ENCODE results near the gene PCID2. TPM values are rescaled to one million over a fixed set of nuclear protein-coding genes. Genes with fewer than 3 reads are reported as not detected.

The PCID2 gene
- polyA plus RNA-seq, 1 donor from 2014 or later = 46.0 TPM

DNA sequence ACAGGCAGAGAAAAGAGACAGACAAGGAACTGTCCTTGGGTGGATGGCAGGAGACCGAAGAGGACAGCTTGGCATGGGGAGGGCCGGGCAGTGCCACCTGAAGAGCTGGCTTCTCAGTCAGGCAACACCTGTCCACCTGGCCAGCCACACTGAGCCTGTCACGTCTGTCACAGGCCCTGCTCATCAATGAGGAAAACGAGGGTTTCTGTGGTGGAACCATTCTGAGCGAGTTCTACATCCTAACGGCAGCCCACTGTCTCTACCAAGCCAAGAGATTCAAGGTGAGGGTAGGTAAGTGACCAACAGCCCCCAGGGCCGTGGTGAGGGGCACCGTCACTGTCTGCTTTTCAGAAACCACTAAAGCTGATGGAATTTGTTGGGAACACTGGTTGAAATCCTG, 61.3 kb downstream of the PCID2 start:
- Mint-ChIP-seq H3K27me3 (peaks cover 5% of the 10 kb centered on the region), H3K36me3 (no peaks in the 10 kb centered on the region), H3K27ac (no peak overlapping the region), H3K4me1 (peaks cover 2 to 4% (median 2%) of the 10 kb centered on the region in 3 donors), H3K9me3 (peaks cover 0 to 2% (median 0%) of the 10 kb centered on the region in 3 donors), H3K4me3 (peak overlapping the region in 1 of 4 donors; percentile 12)

DNA sequence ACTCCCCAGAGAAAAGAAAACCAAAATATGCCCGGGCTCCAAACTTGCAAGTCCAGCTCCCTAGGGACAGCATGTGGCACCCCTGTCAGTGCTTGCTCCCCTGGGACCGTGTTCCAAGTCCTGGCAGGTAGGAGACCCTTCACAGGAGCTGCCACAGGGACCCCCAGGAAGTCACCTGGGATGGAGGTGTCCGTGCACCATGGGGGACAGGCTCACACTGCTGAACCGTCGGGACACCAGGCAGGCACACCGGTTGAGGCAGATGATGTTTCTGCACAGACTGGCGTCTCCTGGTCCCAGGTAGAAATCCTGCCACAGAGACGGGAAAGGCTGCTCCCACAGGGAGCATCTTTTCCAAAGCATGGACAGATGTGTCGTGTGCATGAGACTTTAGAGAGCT, 61.7 kb downstream of the PCID2 start:
- no peak overlapping the region for H3K4me3 Mint-ChIP-seq
- H3K4me1 Mint-ChIP-seq = peaks cover 0 to 4% (median 0%) of the 10 kb centered on the region in 3 donors
- H3K9me3 Mint-ChIP-seq = peaks cover 0 to 2% (median 0%) of the 10 kb centered on the region in 3 donors
- H3K27ac Mint-ChIP-seq = no peak overlapping the region
- no peaks in the 10 kb centered on the region for H3K36me3 Mint-ChIP-seq
- H3K27me3 Mint-ChIP-seq = peaks cover 5% of the 10 kb centered on the region

DNA sequence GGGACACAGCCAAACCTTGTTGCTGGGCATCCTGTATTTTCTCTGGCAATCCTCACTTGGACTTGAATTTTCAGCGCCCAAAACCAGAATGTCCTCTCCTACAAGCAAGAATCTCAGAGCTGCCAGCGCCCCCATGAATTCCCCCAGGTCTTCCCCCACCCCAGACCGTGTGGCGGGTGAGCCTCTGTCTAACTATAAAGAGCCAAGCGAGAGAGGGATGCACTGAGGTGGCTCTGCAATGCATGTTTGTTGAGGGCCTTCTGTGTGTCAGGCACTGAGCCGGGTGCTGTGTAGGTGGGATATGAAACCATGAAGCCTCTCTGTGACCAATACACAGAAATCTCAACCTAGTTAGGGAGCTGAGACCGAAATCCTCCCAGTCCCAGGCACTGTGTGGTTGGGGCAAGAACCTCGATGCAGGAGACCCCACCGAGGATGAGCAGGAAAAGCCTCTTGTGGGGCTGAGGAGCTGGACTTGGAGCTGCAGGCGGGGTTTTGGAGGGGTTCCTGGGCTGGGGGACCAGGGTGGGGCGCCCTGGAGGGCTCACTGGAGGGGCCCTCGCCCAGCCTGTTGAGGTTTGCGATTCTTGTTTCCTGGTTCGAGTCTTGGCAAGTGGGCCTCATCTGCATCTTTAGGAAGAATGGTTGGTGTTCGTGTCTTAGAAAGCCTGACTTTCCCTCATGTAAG, 62.4 kb downstream of the PCID2 start:
- Mint-ChIP-seq H3K4me3 (no peak overlapping the region), H3K9me3 (peaks cover 0 to 2% (median 0%) of the 10 kb centered on the region in 3 donors), H3K36me3 (no peaks in the 10 kb centered on the region), H3K27ac (no peak overlapping the region), H3K27me3 (peaks cover 8% of the 10 kb centered on the region), H3K4me1 (peaks cover 0 to 4% (median 0%) of the 10 kb centered on the region in 3 donors)

DNA sequence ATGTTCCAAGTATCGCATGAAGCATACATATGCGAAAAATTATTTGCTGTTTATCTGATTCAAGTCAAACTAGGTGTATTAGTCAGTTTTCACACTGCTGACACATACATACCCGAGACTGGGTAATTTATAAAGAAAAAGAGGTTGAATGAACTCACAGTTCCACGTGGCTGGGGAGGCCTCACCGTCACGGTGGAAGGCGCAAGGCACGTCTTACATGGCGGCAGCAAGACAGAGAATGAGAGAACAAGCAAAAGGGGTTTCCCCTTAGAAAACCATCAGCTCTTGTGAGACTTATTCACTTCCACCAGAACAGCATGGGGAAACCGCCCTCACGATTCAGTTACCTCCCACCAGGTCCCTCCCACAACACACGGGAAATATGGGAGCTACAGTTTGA, 63.0 kb downstream of the PCID2 start:
- Mint-ChIP-seq H3K4me3 (no peak overlapping the region), H3K27ac (no peak overlapping the region), H3K4me1 (peaks cover 0 to 4% (median 0%) of the 10 kb centered on the region in 3 donors), H3K36me3 (no peaks in the 10 kb centered on the region), H3K27me3 (peaks cover 8% of the 10 kb centered on the region), H3K9me3 (peaks cover 0 to 2% (median 0%) of the 10 kb centered on the region in 3 donors)

DNA sequence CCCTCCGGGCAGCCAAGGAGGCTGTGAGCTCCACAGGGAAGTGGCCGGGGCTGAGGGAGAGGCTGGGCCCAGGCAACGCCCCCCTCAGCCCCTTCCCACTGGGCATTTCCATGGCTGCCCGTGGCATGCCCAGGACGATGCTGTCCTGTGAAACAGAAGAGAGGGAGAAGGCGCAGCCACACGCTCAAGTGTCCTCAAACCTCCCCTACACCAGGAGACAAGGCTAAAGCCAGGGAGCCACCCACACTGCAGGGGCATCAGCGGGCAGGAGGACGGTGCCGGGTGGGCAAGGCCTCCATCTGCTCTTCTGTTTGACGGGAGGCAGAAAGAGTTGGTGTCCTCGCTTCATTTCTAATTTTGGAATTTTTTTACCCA, 64.2 kb downstream of the PCID2 start:
- Mint-ChIP-seq H3K27me3 (peaks cover 5% of the 10 kb centered on the region), H3K9me3 (peaks cover 0 to 2% (median 0%) of the 10 kb centered on the region in 3 donors), H3K27ac (no peak overlapping the region), H3K4me3 (no peak overlapping the region), H3K4me1 (peaks cover 0 to 4% (median 0%) of the 10 kb centered on the region in 3 donors), H3K36me3 (no peaks in the 10 kb centered on the region)

DNA sequence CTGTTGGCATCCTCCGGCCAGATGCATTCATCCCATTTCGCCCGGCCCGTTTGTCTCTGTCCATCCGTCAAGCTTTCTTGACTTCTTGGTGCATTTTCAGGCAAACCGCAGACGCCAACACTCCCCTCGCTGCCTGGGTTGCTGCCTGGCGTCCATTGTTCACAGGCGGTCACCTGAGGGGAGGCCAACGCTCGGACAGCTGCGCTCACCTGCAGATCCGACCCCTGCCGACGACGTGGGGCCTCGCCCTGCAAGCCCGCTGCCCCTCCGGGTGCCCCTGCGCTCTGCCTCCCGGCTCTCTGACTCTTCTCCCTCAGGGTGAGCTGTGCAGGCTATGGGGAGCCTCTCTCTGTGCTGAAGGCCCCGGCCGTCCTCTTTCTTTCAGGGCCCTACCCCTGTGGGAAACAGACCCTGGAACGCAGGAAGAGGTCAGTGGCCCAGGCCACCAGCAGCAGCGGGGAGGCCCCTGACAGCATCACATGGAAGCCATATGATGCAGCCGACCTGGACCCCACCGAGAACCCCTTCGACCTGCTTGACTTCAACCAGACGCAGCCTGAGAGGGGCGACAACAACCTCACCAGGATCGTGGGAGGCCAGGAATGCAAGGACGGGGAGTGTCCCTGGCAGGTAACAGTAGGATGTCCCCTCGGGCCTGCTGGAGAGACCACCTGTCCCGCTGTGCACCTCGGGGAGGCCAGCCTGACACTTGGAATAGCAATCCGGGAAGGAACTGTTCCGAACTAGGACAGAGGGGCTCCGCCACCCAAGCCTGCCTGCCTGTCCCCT, 64.8 kb downstream of the PCID2 start:
- H3K4me1 Mint-ChIP-seq = peaks cover 0 to 4% (median 0%) of the 10 kb centered on the region in 3 donors
- H3K9me3 Mint-ChIP-seq = peaks cover 0 to 2% (median 0%) of the 10 kb centered on the region in 3 donors
- peaks cover 5% of the 10 kb centered on the region for H3K27me3 Mint-ChIP-seq
- no peaks in the 10 kb centered on the region for H3K36me3 Mint-ChIP-seq
- H3K27ac Mint-ChIP-seq = no peak overlapping the region
- no peak overlapping the region for H3K4me3 Mint-ChIP-seq

DNA sequence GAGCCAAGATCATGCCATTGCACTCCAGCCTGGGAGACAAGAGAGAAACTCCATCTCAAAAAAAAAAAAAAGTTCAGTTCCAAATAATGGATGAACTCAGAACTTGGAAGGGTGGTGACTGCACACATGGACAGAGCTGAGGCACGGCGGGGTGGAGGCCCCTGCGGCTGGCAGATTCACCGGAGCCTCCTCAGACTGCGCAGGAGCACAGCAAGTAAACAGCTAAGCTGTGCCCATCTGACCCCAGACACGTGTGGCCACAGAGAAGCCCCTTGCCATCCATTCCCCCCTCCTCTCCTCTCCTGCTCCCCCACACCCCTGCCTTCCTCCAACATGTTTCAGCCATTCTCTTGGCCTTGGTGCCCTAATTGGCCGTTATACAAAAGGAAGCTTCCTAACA, 65.6 kb downstream of the PCID2 start:
- Mint-ChIP-seq H3K27ac (no peak overlapping the region), H3K27me3 (peaks cover 5% of the 10 kb centered on the region), H3K4me3 (no peak overlapping the region), H3K9me3 (peaks cover 0 to 2% (median 0%) of the 10 kb centered on the region in 3 donors), H3K36me3 (no peaks in the 10 kb centered on the region), H3K4me1 (peaks cover 0 to 4% (median 0%) of the 10 kb centered on the region in 3 donors)

DNA sequence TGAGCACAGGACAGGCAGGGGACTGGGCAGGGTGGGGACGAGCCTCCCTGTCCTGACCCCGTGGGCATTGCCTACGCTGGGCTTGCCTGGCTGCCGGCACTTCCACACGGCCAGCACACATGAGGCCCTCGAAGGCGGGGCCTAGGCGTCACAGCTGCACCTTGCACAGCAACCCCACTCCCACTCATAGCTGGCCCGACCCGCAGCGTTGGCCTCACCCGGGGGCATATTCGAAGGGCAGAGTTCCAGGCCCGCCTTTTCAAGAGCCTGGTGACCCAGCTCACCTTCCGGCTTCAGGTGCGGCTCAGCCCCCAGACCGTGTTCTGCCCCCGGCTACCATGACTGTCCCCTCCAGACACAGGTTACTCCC, 66.9 kb downstream of the PCID2 start:
- Mint-ChIP-seq H3K27ac (no peak overlapping the region), H3K4me1 (peaks cover 0 to 4% (median 0%) of the 10 kb centered on the region in 3 donors), H3K36me3 (no peaks in the 10 kb centered on the region), H3K4me3 (no peak overlapping the region), H3K27me3 (peaks cover 6% of the 10 kb centered on the region), H3K9me3 (peaks cover 0 to 2% (median 0%) of the 10 kb centered on the region in 3 donors)

DNA sequence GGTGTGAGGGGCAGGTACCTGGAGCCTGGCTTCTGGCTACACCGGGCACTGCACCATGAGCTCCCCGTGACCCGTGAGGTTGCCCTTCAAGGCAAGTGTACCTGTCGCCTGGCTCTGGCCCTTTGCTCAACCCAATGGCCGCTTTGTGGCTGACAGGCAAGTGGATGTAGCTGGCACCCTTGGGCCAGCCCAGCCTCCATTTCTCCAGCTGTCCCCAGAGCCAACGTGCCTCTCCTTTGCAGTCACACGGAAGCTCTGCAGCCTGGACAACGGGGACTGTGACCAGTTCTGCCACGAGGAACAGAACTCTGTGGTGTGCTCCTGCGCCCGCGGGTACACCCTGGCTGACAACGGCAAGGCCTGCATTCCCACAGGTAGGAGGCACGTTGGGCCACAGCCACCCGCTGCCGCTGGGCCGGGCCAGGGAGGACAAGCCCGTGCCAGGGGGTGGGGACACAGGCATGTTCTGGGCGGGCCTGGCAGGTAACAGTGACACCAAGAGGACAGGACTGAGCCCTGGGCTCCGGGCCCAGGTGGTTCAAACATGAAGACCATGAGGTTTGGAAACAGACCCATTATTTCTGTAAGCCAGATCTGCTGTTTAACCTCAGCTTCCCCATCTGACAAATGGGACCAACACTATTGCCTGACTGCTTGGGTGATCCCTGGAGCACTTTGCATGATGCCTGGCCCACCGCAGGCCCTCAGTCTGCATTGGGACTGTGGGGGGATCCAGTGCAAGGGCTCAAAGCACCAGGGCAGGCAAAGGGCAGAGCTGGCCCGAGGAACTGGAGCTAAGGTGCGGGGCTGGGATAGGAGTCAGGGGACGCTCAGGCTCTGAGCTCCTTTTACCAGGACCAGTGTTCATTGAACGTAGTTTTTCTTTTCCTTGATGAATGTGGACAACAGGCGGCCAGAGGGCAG, 67.5 kb downstream of the PCID2 start:
- no peaks in the 10 kb centered on the region for H3K36me3 Mint-ChIP-seq
- H3K4me1 Mint-ChIP-seq = peaks cover 0 to 4% (median 0%) of the 10 kb centered on the region in 3 donors
- peaks cover 0 to 2% (median 0%) of the 10 kb centered on the region in 3 donors for H3K9me3 Mint-ChIP-seq
- no peak overlapping the region for H3K4me3 Mint-ChIP-seq
- H3K27ac Mint-ChIP-seq = no peak overlapping the region
- peaks cover 6% of the 10 kb centered on the region for H3K27me3 Mint-ChIP-seq

DNA sequence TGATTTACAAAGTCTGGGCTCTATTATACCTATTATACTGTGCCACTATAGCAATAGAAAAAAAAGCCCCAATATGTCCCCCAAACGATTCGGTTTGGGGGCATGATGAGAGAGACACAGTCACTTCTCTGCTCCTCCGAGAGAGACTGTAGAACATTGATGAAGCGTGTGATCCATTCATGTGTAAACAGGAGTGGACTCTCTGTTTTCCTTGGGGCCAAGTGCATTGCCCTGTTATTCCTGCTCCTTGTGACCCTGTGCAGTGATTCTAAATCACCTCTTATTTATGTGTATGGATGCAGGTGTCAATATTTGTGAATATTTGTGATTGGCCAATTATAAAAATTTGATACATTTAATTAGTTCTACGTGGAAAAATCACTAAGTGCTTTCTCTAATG, 68.9 kb downstream of the PCID2 start:
- Mint-ChIP-seq H3K4me1 (no peaks in the 10 kb centered on the region), H3K27ac (no peak overlapping the region), H3K36me3 (no peaks in the 10 kb centered on the region), H3K4me3 (peak overlapping the region in 1 of 4 donors; percentile 37), H3K9me3 (no peaks in the 10 kb centered on the region), H3K27me3 (peaks cover 6% of the 10 kb centered on the region)

DNA sequence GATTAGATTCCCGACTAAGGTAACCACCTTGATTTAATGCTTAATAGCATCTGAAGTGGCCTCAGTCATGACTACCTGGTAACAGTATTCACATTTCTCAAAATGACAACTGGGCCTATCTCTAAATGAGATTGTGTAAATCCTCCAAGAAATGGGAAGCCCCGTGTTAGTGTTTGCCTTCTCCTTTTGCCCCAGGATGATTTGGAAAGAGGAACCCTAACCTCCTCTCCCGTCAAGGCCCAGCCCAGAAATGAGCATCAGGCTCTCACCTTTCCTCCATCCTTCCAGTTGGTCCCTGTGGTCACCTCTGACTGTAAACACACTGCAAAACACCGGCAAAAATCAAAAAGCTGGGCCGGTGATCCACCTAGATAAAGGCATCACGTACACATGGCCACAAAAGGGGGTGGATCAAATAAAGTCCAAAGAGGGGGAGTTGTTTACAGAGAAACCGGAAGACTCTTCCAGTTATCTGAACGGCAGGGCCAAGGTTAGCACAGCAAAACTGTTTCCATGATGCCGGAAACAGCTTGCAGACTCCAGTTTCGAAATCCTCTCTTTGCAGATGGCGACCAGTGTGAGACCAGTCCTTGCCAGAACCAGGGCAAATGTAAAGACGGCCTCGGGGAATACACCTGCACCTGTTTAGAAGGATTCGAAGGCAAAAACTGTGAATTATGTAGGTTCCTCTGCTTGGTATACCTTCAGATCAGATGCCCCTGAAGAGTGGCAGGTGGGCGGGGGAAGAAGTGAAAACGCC, 69.5 kb downstream of the PCID2 start:
- H3K9me3 Mint-ChIP-seq = peaks cover 2 to 5% (median 2%) of the 10 kb centered on the region in 3 donors
- H3K4me1 Mint-ChIP-seq = no peaks in the 10 kb centered on the region
- peak overlapping the region in 1 of 4 donors; percentile 37 for H3K4me3 Mint-ChIP-seq
- no peak overlapping the region for H3K27ac Mint-ChIP-seq
- peaks cover 10% of the 10 kb centered on the region for H3K27me3 Mint-ChIP-seq
- H3K36me3 Mint-ChIP-seq = no peaks in the 10 kb centered on the region

DNA sequence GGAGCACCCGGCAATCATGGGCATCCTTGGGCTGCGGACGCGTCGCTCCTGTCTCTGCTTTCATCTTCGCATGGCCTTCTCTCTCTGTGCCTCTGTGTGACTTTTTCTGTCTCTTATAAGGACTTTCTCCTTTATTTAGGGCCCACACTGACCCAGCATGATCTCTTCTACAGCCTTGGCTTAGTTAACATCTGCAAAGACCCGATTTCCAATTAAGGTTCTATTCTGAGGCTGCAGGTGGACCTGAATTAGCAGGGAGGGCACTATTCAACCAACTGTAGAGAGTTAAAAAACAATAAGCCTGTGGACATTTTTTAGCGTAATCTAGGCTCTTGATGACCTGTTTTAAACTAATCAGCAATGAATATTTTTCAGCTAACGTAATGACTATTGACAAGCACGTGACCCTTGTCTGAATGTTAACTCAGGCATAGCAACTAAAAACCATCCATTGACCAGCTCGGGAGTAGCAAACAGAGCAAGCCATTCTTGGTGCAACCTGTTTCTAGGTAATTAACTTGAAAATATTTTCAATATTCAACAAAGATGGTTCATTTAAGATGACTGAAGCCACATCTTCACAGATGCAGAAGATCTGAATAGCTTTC, 70.7 kb downstream of the PCID2 start:
- H3K4me1 Mint-ChIP-seq = no peaks in the 10 kb centered on the region
- no peak overlapping the region for H3K27ac Mint-ChIP-seq
- H3K4me3 Mint-ChIP-seq = no peak overlapping the region
- no peaks in the 10 kb centered on the region for H3K36me3 Mint-ChIP-seq
- H3K9me3 Mint-ChIP-seq = peaks cover 2 to 5% (median 2%) of the 10 kb centered on the region in 3 donors
- peaks cover 8% of the 10 kb centered on the region for H3K27me3 Mint-ChIP-seq

DNA sequence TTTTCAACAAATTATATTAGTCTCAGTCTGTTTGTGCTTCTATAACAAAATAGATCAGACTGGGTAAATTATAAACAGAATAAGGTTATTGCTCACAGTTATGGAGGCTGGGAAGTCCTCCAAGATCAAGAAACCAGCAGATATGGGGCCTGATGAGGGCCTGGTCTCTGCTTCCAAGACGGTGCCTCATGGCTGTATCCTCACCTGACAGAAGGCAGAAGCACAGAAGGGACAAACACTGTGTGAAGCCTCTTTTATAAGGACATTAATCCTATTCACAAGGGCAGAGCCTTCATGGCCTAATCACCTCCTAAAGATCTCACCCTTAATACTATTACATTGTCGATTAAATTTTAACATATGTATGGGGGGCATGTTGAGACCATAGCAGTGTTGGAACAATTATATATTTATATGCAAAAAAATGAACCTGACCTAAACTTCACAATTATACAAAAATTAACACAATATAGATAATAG, 73.1 kb downstream of the PCID2 start:
- H3K27me3 Mint-ChIP-seq = peaks cover 11% of the 10 kb centered on the region
- peaks cover 2 to 5% (median 2%) of the 10 kb centered on the region in 3 donors for H3K9me3 Mint-ChIP-seq
- no peak overlapping the region for H3K4me3 Mint-ChIP-seq
- no peaks in the 10 kb centered on the region for H3K4me1 Mint-ChIP-seq
- no peaks in the 10 kb centered on the region for H3K36me3 Mint-ChIP-seq
- H3K27ac Mint-ChIP-seq = no peak overlapping the region

All from IgD-negative memory B cell (primary cell).